Testis (tissue), 3 donors: ENCODE measurements around the gene SLC39A5. TPM values are rescaled to one million over a fixed set of nuclear protein-coding genes. Genes with fewer than 3 reads are reported as not detected.

ENCODE experiments used
- DNase-seq: peaks from one replicate; pipeline ENCODE4 v3.0.0-alpha.2; 2019
- H3K27ac ChIP-seq, 2 donors: fragments of 200-600 bp; sonication (generic); one replicate each; pipeline ENCODE4 v1.5.1; 2019
- H3K27me3 ChIP-seq: fragments of 200-600 bp; sonication (generic); one replicate; pipeline ENCODE4 v1.5.1; 2019
- H3K36me3 ChIP-seq: fragments of 200-600 bp; sonication (generic); one replicate; pipeline ENCODE4 v1.5.1; 2017; ENCODE audit warnings: low read depth; ENCODE audit errors: missing control alignments
- H3K4me1 ChIP-seq: fragments of 200-600 bp; sonication (generic); one replicate; pipeline ENCODE4 v1.5.1; 2019
- H3K4me3 ChIP-seq, 2 donors: fragments of 200-600 bp; sonication (generic); one replicate each; pipeline ENCODE4 v1.5.1; 2017 to 2019
- H3K9me3 ChIP-seq: fragments of 200-600 bp; sonication (generic); one replicate; pipeline ENCODE4 v1.5.1; 2017
- POLR2A ChIP-seq: fragments of 450-650 bp; IDR thresholded peaks from one replicate; pipeline ENCODE4 v1.6.1; 2017; ENCODE audit warnings: antibody characterized with exemption, mild to moderate bottlenecking, moderate library complexity
- WGBS, 2 donors: methylation state at CpG; one replicate each; pipeline ENCODE4 v1.1.5; 2018; 5-methylcytosine and 5-hydroxymethylcytosine counted together
- intact Hi-C: fragments of 100-400 bp; cut with DNase I; formaldehyde crosslinking; loops from one replicate; pipeline ENCODE4 v1.15.1; 2023; ENCODE audit warnings: low total_unique reads
- polyA plus RNA-seq: library from polyadenylated mRNA; stranded (reverse); fragments of 350-450 nt; fragmentation: Illumina TruSeq; extraction: RNeasy Lipid Tissue Mini Kit (QIAGEN cat#74804); gene quantifications from one replicate; pipeline ENCODE4 v1.2.3, GENCODE V29; 2014; ENCODE audit warnings: low read depth, low replicate concordance; ENCODE audit not compliant: insufficient read depth
- total RNA-seq, 2 donors: library from RNA; depleted of rRNA; stranded (reverse); fragments of >200 nt; gene quantifications; one replicate each; pipeline ENCODE4 v1.2.3, GENCODE V29; 2016
- TF ChIP-seq, protein P1 (sequence below), 3 experiments: fragments of 450-650 bp in 2 of 3; fragments of 200-600 bp in 1 of 3; sonication (generic) in 1 of 3; IDR thresholded peaks; one replicate each; pipeline ENCODE4 v1.5.1; 2016 to 2019; ENCODE audit warnings: antibody characterized with exemption in 3 of 3, mild to moderate bottlenecking in 2 of 3, moderate library complexity in 1 of 3

The SLC39A5 gene
- total and polyA plus RNA-seq, 3 donors from 2014 or later = 0.87 to 3.9 TPM; not detected in 1

DNA sequence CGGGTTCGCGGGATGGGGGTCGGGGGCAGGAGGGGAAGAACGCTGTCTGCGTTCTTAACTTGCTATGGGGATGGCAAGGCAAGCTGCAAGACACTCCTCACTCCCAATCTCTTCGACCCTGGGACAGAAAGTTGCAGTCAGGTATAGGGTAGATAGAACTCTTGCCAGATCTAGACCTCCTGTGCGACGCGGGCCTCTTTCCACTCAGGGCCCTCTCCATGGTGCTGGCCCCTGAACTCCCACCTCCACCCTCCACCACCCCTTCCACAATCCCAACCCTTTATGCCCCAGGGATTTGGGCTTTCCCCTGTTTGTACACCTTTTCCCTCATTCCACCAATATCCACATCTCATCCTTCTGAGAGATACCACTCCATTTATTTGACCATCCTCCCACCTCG lies 4.9 kb upstream of the SLC39A5 start:
- Histone ChIP-seq H3K4me1 (peaks cover 34% of the 10 kb centered on the region), H3K36me3 (no peaks in the 10 kb centered on the region), H3K4me3 (peak overlapping the region; percentile 47 to 68), H3K9me3 (no peaks in the 10 kb centered on the region), H3K27ac (peak overlapping the region in 1 of 2 donors; percentile 21), H3K27me3 (no peaks in the 10 kb centered on the region)
- intact Hi-C loops = no loop called here
- DNase-seq = no peak
- WGBS, 2 donors = 46 to 47% methylated on average over 8 to 11 of the region's 11 CpGs
- no peak for TF ChIP-seq POLR2A
- TF ChIP-seq, protein P1, sequence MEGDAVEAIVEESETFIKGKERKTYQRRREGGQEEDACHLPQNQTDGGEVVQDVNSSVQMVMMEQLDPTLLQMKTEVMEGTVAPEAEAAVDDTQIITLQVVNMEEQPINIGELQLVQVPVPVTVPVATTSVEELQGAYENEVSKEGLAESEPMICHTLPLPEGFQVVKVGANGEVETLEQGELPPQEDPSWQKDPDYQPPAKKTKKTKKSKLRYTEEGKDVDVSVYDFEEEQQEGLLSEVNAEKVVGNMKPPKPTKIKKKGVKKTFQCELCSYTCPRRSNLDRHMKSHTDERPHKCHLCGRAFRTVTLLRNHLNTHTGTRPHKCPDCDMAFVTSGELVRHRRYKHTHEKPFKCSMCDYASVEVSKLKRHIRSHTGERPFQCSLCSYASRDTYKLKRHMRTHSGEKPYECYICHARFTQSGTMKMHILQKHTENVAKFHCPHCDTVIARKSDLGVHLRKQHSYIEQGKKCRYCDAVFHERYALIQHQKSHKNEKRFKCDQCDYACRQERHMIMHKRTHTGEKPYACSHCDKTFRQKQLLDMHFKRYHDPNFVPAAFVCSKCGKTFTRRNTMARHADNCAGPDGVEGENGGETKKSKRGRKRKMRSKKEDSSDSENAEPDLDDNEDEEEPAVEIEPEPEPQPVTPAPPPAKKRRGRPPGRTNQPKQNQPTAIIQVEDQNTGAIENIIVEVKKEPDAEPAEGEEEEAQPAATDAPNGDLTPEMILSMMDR (IDR thresholded peaks at IDR 0.05) = no peak

- intact Hi-C loops = no loop called here
- no peak for DNase-seq
- TF ChIP-seq POLR2A = no peak
- TF ChIP-seq, protein P1 (IDR thresholded peaks at IDR 0.05) = no peak
- no peak overlapping the region for H3K27ac ChIP-seq
- H3K36me3 ChIP-seq = no peaks in the 10 kb centered on the region
- H3K4me3 ChIP-seq = no peak overlapping the region
- no peaks in the 10 kb centered on the region for H3K9me3 ChIP-seq
- H3K4me1 ChIP-seq = peaks cover 10% of the 10 kb centered on the region
- no peaks in the 10 kb centered on the region for H3K27me3 ChIP-seq
- 74 to 100% methylated on average over 4 to 7 of the region's 7 CpGs for WGBS, 2 donors
These were observed 769 bp upstream of the SLC39A5 start for GRCh38 chr12:56229082-56229481.

DNA sequence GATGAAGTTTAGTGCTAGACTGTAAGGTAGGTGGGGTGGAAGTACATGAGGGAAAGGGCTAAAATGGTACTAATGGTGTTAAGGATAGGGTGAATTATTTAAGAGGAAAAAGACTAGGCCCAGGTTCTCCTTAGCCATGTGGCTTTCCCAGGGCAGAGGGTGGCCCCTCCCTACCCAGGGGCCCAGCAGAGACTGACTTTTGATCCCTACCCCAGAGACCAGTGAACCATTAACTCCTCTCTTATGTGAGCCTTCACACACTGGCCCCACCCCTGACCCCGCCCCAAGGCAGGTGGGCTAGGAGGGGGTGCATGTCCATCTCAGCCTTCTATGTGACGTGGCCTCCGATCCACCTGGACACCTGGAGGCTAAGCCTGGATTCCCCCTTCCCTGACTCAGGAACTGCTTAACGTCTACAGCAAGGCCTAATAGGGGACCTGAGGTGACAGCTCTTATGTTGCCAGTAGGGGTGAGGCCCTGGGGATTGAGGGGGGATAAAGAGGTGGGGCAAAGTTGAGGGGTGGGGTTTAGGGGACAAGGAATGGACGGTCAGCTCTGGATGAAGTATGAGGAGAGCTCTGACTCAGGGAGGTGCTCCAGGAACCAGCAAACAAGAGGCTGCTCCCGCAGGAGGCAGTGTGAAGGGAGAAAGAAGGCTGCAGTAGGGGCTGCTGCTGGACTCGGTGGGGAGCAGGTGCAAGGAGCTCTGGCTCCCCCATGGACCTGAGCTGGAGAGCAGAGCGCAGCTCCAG lies 757 bp downstream of the SLC39A5 start:
- no peak for TF ChIP-seq POLR2A
- TF ChIP-seq, protein P1 (IDR thresholded peaks at IDR 0.05) = no peak
- Histone ChIP-seq H3K27ac (no peak overlapping the region), H3K27me3 (no peaks in the 10 kb centered on the region), H3K4me1 (no peaks in the 10 kb centered on the region), H3K36me3 (no peaks in the 10 kb centered on the region), H3K9me3 (no peaks in the 10 kb centered on the region), H3K4me3 (no peak overlapping the region)
- intact Hi-C loops = no loop called here
- DNase-seq = no peak
- 82% methylated on average over 8 of the region's 8 CpGs for WGBS, 2 donors

GRCh38 chr12:56231184-56231582 lies 1.3 kb downstream of the SLC39A5 start:
- no peak for DNase-seq
- no peaks in the 10 kb centered on the region for H3K36me3 ChIP-seq
- H3K4me3 ChIP-seq = no peak overlapping the region
- no peaks in the 10 kb centered on the region for H3K9me3 ChIP-seq
- H3K27me3 ChIP-seq = no peaks in the 10 kb centered on the region
- intact Hi-C loops = no loop called here
- TF ChIP-seq, protein P1 (IDR thresholded peaks at IDR 0.05) = no peak
- no peak for TF ChIP-seq POLR2A
- H3K4me1 ChIP-seq = no peaks in the 10 kb centered on the region
- 89% methylated on average over 5 to 11 of the region's 11 CpGs for WGBS, 2 donors
- H3K27ac ChIP-seq = no peak overlapping the region
